T-helper 17 cell (primary cell): ENCODE data around the gene CHRNE. TPM values are rescaled to one million over a fixed set of nuclear protein-coding genes. Genes with fewer than 3 reads are reported as not detected.
"Not testable (repeated sequence)": the region's sequence is repeated elsewhere in the genome, so short reads cannot be mapped to it uniquely, and the experiment has no call there.

Experiments used
- ATAC-seq: fragments of 150-1000 bp; cut with Tn5 transposase; 2 replicates; pipeline ENCODE4 v1.10.0; 2021; ENCODE audit warnings: mild to moderate bottlenecking, moderate library complexity
- DNase-seq, 3 donors: peaks; one replicate each; pipeline versions ENCODE4 v3.0.0 to v3.0.0-alpha.2; 2020 to 2021
- H3K9me3 ChIP-seq: one replicate; pipeline ENCODE4 v1.7.0; 2013; ENCODE audit warnings: low read length, mild to moderate bottlenecking; ENCODE audit not compliant: control insufficient read depth, poor library complexity, severe bottlenecking
- H3K27ac Mint-ChIP-seq: one replicate; pipeline ENCODE4 v1.8.0; 2022; ENCODE audit warnings: mild to moderate bottlenecking, moderate library complexity, mixed read lengths
- H3K27me3 Mint-ChIP-seq: one replicate; pipeline ENCODE4 v1.8.0; 2022; ENCODE audit warnings: mixed read lengths
- H3K36me3 Mint-ChIP-seq: one replicate; pipeline ENCODE4 v1.8.0; 2022; ENCODE audit warnings: low read depth, mixed read lengths
- H3K4me1 Mint-ChIP-seq: one replicate; pipeline ENCODE4 v1.8.0; 2022; ENCODE audit warnings: mild to moderate bottlenecking, mixed read lengths
- H3K4me3 Mint-ChIP-seq: one replicate; pipeline ENCODE4 v1.8.0; 2022; ENCODE audit warnings: mild to moderate bottlenecking, moderate library complexity, mixed read lengths
- total RNA-seq, 4 donors: library from RNA in 2 of 4; stranded (reverse) in 2 of 4; gene quantifications; one replicate each; pipeline ENCODE4 v1.2.3 and lab custom pipeline; 2022 to 2026

Gene CHRNE
- total RNA-seq, 2 donors from 2014 or later = 1.1 to 1.6 TPM

GRCh38 chr17:4935650-4936049 lies 32.8 kb upstream of the CHRNE start:
- Mint-ChIP-seq H3K4me1 (peaks cover 37% of the 10 kb centered on the region), H3K27me3 (no peaks in the 10 kb centered on the region), H3K36me3 (peaks cover 10% of the 10 kb centered on the region), H3K27ac (peak overlapping the region; percentile 43), H3K4me3 (no peak overlapping the region)
- DNase-seq = no peak
- no peaks in the 10 kb centered on the region for H3K9me3 ChIP-seq
- no peak for ATAC-seq

- H3K4me3 Mint-ChIP-seq = peak overlapping the region; percentile 68
Measured at GRCh38 chr17:4934173-4934979, 31.5 kb upstream of the CHRNE start.

GRCh38 chr17:4933646-4934045 lies 30.7 kb upstream of the CHRNE start:
- Mint-ChIP-seq H3K27me3 (no peaks in the 10 kb centered on the region), H3K4me3 (peak overlapping the region; percentile 61), H3K27ac (peak overlapping the region; percentile 60), H3K4me1 (peaks cover 31% of the 10 kb centered on the region), H3K36me3 (peaks cover 9% of the 10 kb centered on the region)
- ATAC-seq (no peak), DNase-seq (no peak)
- H3K9me3 ChIP-seq = no peaks in the 10 kb centered on the region

More at GRCh38 chr17:4934173-4934979, 31.5 kb upstream of the CHRNE start:
- H3K27me3 Mint-ChIP-seq = no peaks in the 10 kb centered on the region
- H3K27ac Mint-ChIP-seq = peak overlapping the region; percentile 60
- H3K36me3 Mint-ChIP-seq = peaks cover 9% of the 10 kb centered on the region
- DNase-seq = no peak
- H3K9me3 ChIP-seq = no peaks in the 10 kb centered on the region
- peaks cover 35% of the 10 kb centered on the region for H3K4me1 Mint-ChIP-seq
- ATAC-seq = peak; percentile 28

- ATAC-seq = no peak
- H3K4me3 Mint-ChIP-seq = no peak overlapping the region
- no peak for DNase-seq
Measured at GRCh38 chr17:4932756-4933155, 29.9 kb upstream of the CHRNE start.

GRCh38 chr17:4931963-4932362 lies 29.1 kb upstream of the CHRNE start, which contains the start of gene GP1BA:
TSS of gene GP1BA (plus strand) at chr17:4932277. CDS start at chr17:4932605, 328 bp downstream.
- no peaks in the 10 kb centered on the region for H3K27me3 Mint-ChIP-seq
- no peak within 1 kb of the TSS for H3K4me3 Mint-ChIP-seq
- H3K9me3 ChIP-seq = no peaks in the 10 kb centered on the region
- H3K4me1 Mint-ChIP-seq = peaks cover 27% of the 10 kb centered on the region
- H3K27ac Mint-ChIP-seq = peak within 1 kb of the TSS; percentile 5
- no peak for ATAC-seq
- DNase-seq = no peak
- H3K36me3 Mint-ChIP-seq = peaks cover 9% of the 10 kb centered on the region

More at GRCh38 chr17:4932756-4933155, 29.9 kb upstream of the CHRNE start:
- H3K9me3 ChIP-seq = no peaks in the 10 kb centered on the region
- no peaks in the 10 kb centered on the region for H3K27me3 Mint-ChIP-seq
- no peak overlapping the region for H3K27ac Mint-ChIP-seq
- peaks cover 27% of the 10 kb centered on the region for H3K4me1 Mint-ChIP-seq
- peaks cover 9% of the 10 kb centered on the region for H3K36me3 Mint-ChIP-seq

- H3K4me1 Mint-ChIP-seq = peaks cover 19% of the 10 kb centered on the region
- H3K27me3 Mint-ChIP-seq = no peaks in the 10 kb centered on the region
- DNase-seq (no peak), ATAC-seq (no peak)
- H3K4me3 Mint-ChIP-seq = no peak overlapping the region
- H3K9me3 ChIP-seq = no peaks in the 10 kb centered on the region
- no peak overlapping the region for H3K27ac Mint-ChIP-seq
- H3K36me3 Mint-ChIP-seq = peaks cover 9% of the 10 kb centered on the region
Measured at GRCh38 chr17:4928881-4929280, 26.0 kb upstream of the CHRNE start.

GRCh38 chr17:4926577-4927335 lies 23.9 kb upstream of the CHRNE start:
- not testable (repeated sequence) for DNase-seq, H3K4me3 Mint-ChIP-seq, H3K27me3 Mint-ChIP-seq

GRCh38 chr17:4921320-4921719 lies 18.4 kb upstream of the CHRNE start:
- DNase-seq (no peak), ATAC-seq (no peak)
- Mint-ChIP-seq H3K4me1 (peaks cover 4% of the 10 kb centered on the region), H3K4me3 (no peak overlapping the region), H3K27me3 (no peaks in the 10 kb centered on the region), H3K36me3 (no peaks in the 10 kb centered on the region), H3K27ac (no peak overlapping the region)
- no peaks in the 10 kb centered on the region for H3K9me3 ChIP-seq

More at GRCh38 chr17:4926577-4927335, 23.9 kb upstream of the CHRNE start:
- not testable (repeated sequence) for H3K36me3 Mint-ChIP-seq, ATAC-seq, H3K9me3 ChIP-seq
- Mint-ChIP-seq H3K27ac (peak overlapping the region; percentile 34), H3K4me1 (peaks cover 15% of the 10 kb centered on the region)

GRCh38 chr17:4920351-4921048 lies 17.6 kb upstream of the CHRNE start:
- Mint-ChIP-seq H3K27ac (no peak overlapping the region), H3K27me3 (no peaks in the 10 kb centered on the region), H3K4me1 (peaks cover 4% of the 10 kb centered on the region), H3K36me3 (no peaks in the 10 kb centered on the region), H3K4me3 (no peak overlapping the region)
- ATAC-seq (no peak), DNase-seq (no peak)
- no peaks in the 10 kb centered on the region for H3K9me3 ChIP-seq

- H3K4me3 Mint-ChIP-seq = no peak overlapping the region
- DNase-seq (no peak), ATAC-seq (no peak)
- H3K36me3 Mint-ChIP-seq = no peaks in the 10 kb centered on the region
- peaks cover 4% of the 10 kb centered on the region for H3K4me1 Mint-ChIP-seq
- no peaks in the 10 kb centered on the region for H3K9me3 ChIP-seq
- no peaks in the 10 kb centered on the region for H3K27me3 Mint-ChIP-seq
- no peak overlapping the region for H3K27ac Mint-ChIP-seq
Measured at GRCh38 chr17:4919511-4920047, 16.7 kb upstream of the CHRNE start.

GRCh38 chr17:4914551-4914950 lies 11.7 kb upstream of the CHRNE start:
- H3K36me3 Mint-ChIP-seq, H3K27me3 Mint-ChIP-seq, H3K4me1 Mint-ChIP-seq, ATAC-seq, DNase-seq, H3K4me3 Mint-ChIP-seq, H3K9me3 ChIP-seq, H3K27ac Mint-ChIP-seq: not testable (repeated sequence)

GRCh38 chr17:4913994-4914393 lies 11.1 kb upstream of the CHRNE start:
- no peaks in the 10 kb centered on the region for H3K9me3 ChIP-seq
- Mint-ChIP-seq H3K27me3 (no peaks in the 10 kb centered on the region), H3K4me1 (peaks cover 7% of the 10 kb centered on the region), H3K4me3 (no peak overlapping the region), H3K36me3 (no peaks in the 10 kb centered on the region), H3K27ac (no peak overlapping the region)
- ATAC-seq (no peak), DNase-seq (no peak)
